ENCODE data around the gene KAT8.

DNA sequence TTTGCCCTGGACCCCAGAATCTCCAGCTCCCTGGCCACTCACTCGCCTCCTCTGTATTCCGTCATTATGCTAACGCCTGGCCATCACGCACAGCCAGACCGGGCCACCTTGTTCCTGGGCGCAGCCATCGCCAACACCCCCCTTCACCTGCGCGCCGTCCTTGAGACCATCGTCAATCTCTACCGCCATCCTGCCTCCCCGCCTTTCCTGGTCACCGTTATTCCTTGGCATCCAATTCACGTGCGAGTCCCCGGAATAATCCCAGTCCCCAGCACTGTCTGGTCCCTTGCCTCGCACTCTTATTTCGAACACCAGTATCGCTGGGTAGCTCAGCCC is 23.4 kb upstream of the KAT8 start:
- TF ChIP-seq, protein P1, sequence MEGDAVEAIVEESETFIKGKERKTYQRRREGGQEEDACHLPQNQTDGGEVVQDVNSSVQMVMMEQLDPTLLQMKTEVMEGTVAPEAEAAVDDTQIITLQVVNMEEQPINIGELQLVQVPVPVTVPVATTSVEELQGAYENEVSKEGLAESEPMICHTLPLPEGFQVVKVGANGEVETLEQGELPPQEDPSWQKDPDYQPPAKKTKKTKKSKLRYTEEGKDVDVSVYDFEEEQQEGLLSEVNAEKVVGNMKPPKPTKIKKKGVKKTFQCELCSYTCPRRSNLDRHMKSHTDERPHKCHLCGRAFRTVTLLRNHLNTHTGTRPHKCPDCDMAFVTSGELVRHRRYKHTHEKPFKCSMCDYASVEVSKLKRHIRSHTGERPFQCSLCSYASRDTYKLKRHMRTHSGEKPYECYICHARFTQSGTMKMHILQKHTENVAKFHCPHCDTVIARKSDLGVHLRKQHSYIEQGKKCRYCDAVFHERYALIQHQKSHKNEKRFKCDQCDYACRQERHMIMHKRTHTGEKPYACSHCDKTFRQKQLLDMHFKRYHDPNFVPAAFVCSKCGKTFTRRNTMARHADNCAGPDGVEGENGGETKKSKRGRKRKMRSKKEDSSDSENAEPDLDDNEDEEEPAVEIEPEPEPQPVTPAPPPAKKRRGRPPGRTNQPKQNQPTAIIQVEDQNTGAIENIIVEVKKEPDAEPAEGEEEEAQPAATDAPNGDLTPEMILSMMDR (IDR thresholded peaks at IDR 0.05), result no peak
- TF ChIP-seq POLR2A (IDR thresholded peaks at IDR 0.05), result no peak
